ENCODE measurements around the gene ZNF845. TPM values are rescaled to one million over a fixed set of nuclear protein-coding genes. Genes with fewer than 3 reads are reported as not detected.
"Not testable (repeated sequence)": the region's sequence is repeated elsewhere in the genome, so short reads cannot be mapped to it uniquely, and the experiment has no call there.

Gene ZNF845
- total and polyA plus RNA-seq, 2 experiments from 2014 or later = 5.5 to 22.1 TPM

DNA sequence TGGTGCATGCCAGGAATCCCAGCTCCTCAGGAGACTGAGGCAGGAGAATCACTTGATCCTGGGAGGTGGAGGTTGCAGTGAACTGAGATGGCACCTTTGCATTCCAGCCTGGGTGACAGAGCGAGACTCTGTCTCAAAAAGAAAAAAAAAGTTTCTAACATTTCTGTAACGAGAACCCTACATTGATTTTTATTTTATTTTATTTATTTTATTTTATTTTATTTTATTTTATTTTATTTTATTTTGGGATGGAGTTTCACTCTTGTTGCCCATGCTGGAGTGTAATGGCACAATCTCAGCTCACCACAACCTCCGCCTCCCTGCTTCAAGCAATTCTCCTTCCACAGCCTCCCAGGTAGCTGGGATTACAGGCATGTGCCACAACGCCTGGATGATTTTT lies 10.9 kb downstream of the ZNF845 start:
- peaks cover 36% of the 10 kb centered on the region for H3K36me3 ChIP-seq (ENCODE audit: insufficient read depth)
- ATAC-seq; H3F3A ChIP-seq (replicated peaks; ENCODE audit: low read depth); H3K27me3 Mint-ChIP-seq (ENCODE audit: insufficient read depth, low read depth, poor library complexity); H3K27me3 ChIP-seq (ENCODE audit: insufficient read depth); H3K4me3 Mint-ChIP-seq; H3K4me1 Mint-ChIP-seq; H3K27ac Mint-ChIP-seq; H3K4me2 ChIP-seq; H3K9me2 ChIP-seq (ENCODE audit: insufficient read depth); H4K20me1 ChIP-seq (replicated peaks; ENCODE audit: insufficient read depth); H3K79me2 ChIP-seq (replicated peaks; ENCODE audit: insufficient read depth); DNase-seq (ENCODE audit: low spot score); H3K4me3 ChIP-seq; H2AFZ ChIP-seq; H3K4me1 ChIP-seq (ENCODE audit: insufficient read depth); H3K27ac ChIP-seq (ENCODE audit: low read depth): not testable (repeated sequence)
- Mint-ChIP-seq H3K9me3 (peaks cover 18% of the 10 kb centered on the region), H3K36me3 (ENCODE audit: low read depth) (peaks cover 74% of the 10 kb centered on the region)

DNA sequence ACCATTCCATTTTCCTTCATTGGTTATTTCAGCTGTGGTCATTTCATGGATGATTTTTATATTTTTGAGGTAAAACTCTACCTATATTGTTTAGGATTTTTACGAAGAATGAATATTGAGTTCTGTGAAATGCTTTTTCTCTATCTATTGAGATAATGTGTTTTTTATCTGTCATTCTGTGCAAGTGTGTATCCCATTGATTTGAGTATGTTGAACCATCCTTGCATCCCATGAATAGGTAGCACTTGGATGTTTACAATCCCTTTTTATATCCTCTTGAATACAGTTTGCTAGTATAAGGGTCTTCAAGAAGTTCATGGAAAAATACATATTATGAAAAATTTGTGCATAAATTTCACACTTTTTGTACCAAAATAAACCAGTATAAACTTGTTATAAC lies 22.2 kb downstream of the ZNF845 start:
- no peaks in the 10 kb centered on the region for H3K27me3 ChIP-seq (ENCODE audit: insufficient read depth)
- H3K4me1 Mint-ChIP-seq = no peaks in the 10 kb centered on the region
- ATAC-seq = no peak
- peaks cover 88% of the 10 kb centered on the region for H3K9me3 Mint-ChIP-seq
- no peak overlapping the region for H3K4me3 ChIP-seq
- no peak overlapping the region for H2AFZ ChIP-seq
- no peaks in the 10 kb centered on the region for H3K4me1 ChIP-seq (ENCODE audit: insufficient read depth)
- H3K9me2 ChIP-seq (ENCODE audit: insufficient read depth) = no peaks in the 10 kb centered on the region
- H3K4me3 Mint-ChIP-seq = no peak overlapping the region
- H3F3A ChIP-seq (replicated peaks; ENCODE audit: low read depth) = no peaks in the 10 kb centered on the region
- H3K4me2 ChIP-seq = no peak overlapping the region
- no peaks in the 10 kb centered on the region for H3K79me2 ChIP-seq (replicated peaks; ENCODE audit: insufficient read depth)
- H3K27ac Mint-ChIP-seq = no peak overlapping the region
- H4K20me1 ChIP-seq (replicated peaks; ENCODE audit: insufficient read depth) = no peaks in the 10 kb centered on the region
- peaks cover 73% of the 10 kb centered on the region for H3K36me3 Mint-ChIP-seq (ENCODE audit: low read depth)
- H3K27me3 Mint-ChIP-seq (ENCODE audit: insufficient read depth, low read depth, poor library complexity) = peaks cover 3% of the 10 kb centered on the region
- DNase-seq (ENCODE audit: low spot score) = no peak
- no peak overlapping the region for H3K27ac ChIP-seq (ENCODE audit: low read depth)
- H3K36me3 ChIP-seq (ENCODE audit: insufficient read depth) = peaks cover 46% of the 10 kb centered on the region
- TF ChIP-seq CREB1 (CRISPR knock-in tag; IDR thresholded peaks at IDR 0.05; ENCODE audit: low read depth) (no peak), ZNF114 (CRISPR knock-in tag; IDR thresholded peaks at IDR 0.05) (no peak), POLR2AphosphoS5 (IDR thresholded peaks at IDR 0.05; ENCODE audit: low read depth) (no peak), EZH2 (IDR thresholded peaks at IDR 0.05; ENCODE audit: low read depth, unreplicated experiment) (no peak), JUNB (IDR thresholded peaks at IDR 0.05; ENCODE audit: unreplicated experiment) (no peak), EZH2phosphoT487 (IDR thresholded peaks at IDR 0.05; ENCODE audit: unreplicated experiment) (no peak), NANOG (IDR thresholded peaks at IDR 0.05; ENCODE audit: borderline replicate concordance) (no peak), ZNF331 (CRISPR knock-in tag; IDR thresholded peaks at IDR 0.05; ENCODE audit: low read depth) (no peak), STAT1 (IDR thresholded peaks at IDR 0.05; ENCODE audit: unreplicated experiment) (no peak)
- TF ChIP-seq, protein P1, sequence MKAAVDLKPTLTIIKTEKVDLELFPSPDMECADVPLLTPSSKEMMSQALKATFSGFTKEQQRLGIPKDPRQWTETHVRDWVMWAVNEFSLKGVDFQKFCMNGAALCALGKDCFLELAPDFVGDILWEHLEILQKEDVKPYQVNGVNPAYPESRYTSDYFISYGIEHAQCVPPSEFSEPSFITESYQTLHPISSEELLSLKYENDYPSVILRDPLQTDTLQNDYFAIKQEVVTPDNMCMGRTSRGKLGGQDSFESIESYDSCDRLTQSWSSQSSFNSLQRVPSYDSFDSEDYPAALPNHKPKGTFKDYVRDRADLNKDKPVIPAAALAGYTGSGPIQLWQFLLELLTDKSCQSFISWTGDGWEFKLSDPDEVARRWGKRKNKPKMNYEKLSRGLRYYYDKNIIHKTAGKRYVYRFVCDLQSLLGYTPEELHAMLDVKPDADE (IDR thresholded peaks at IDR 0.05) = no peak
- TF ChIP-seq, protein P2, sequence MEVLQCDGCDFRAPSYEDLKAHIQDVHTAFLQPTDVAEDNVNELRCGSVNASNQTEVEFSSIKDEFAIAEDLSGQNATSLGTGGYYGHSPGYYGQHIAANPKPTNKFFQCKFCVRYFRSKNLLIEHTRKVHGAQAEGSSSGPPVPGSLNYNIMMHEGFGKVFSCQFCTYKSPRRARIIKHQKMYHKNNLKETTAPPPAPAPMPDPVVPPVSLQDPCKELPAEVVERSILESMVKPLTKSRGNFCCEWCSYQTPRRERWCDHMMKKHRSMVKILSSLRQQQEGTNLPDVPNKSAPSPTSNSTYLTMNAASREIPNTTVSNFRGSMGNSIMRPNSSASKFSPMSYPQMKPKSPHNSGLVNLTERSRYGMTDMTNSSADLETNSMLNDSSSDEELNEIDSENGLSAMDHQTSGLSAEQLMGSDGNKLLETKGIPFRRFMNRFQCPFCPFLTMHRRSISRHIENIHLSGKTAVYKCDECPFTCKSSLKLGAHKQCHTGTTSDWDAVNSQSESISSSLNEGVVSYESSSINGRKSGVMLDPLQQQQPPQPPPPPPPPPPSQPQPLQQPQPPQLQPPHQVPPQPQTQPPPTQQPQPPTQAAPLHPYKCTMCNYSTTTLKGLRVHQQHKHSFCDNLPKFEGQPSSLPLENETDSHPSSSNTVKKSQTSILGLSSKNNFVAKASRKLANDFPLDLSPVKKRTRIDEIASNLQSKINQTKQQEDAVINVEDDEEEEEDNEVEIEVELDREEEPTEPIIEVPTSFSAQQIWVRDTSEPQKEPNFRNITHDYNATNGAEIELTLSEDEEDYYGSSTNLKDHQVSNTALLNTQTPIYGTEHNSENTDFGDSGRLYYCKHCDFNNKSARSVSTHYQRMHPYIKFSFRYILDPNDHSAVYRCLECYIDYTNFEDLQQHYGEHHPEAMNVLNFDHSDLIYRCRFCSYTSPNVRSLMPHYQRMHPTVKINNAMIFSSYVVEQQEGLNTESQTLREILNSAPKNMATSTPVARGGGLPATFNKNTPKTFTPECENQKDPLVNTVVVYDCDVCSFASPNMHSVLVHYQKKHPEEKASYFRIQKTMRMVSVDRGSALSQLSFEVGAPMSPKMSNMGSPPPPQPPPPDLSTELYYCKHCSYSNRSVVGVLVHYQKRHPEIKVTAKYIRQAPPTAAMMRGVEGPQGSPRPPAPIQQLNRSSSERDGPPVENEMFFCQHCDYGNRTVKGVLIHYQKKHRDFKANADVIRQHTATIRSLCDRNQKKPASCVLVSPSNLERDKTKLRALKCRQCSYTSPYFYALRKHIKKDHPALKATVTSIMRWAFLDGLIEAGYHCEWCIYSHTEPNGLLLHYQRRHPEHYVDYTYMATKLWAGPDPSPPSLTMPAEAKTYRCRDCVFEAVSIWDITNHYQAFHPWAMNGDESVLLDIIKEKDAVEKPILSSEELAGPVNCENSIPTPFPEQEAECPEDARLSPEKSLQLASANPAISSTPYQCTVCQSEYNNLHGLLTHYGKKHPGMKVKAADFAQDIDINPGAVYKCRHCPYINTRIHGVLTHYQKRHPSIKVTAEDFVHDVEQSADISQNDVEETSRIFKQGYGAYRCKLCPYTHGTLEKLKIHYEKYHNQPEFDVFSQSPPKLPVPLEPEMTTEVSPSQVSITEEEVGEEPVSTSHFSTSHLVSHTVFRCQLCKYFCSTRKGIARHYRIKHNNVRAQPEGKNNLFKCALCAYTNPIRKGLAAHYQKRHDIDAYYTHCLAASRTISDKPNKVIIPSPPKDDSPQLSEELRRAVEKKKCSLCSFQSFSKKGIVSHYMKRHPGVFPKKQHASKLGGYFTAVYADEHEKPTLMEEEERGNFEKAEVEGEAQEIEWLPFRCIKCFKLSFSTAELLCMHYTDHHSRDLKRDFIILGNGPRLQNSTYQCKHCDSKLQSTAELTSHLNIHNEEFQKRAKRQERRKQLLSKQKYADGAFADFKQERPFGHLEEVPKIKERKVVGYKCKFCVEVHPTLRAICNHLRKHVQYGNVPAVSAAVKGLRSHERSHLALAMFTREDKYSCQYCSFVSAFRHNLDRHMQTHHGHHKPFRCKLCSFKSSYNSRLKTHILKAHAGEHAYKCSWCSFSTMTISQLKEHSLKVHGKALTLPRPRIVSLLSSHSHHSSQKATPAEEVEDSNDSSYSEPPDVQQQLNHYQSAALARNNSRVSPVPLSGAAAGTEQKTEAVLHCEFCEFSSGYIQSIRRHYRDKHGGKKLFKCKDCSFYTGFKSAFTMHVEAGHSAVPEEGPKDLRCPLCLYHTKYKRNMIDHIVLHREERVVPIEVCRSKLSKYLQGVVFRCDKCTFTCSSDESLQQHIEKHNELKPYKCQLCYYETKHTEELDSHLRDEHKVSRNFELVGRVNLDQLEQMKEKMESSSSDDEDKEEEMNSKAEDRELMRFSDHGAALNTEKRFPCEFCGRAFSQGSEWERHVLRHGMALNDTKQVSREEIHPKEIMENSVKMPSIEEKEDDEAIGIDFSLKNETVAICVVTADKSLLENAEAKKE (CRISPR knock-in tag; IDR thresholded peaks at IDR 0.05) = no peak
- TF ChIP-seq, protein P3, sequence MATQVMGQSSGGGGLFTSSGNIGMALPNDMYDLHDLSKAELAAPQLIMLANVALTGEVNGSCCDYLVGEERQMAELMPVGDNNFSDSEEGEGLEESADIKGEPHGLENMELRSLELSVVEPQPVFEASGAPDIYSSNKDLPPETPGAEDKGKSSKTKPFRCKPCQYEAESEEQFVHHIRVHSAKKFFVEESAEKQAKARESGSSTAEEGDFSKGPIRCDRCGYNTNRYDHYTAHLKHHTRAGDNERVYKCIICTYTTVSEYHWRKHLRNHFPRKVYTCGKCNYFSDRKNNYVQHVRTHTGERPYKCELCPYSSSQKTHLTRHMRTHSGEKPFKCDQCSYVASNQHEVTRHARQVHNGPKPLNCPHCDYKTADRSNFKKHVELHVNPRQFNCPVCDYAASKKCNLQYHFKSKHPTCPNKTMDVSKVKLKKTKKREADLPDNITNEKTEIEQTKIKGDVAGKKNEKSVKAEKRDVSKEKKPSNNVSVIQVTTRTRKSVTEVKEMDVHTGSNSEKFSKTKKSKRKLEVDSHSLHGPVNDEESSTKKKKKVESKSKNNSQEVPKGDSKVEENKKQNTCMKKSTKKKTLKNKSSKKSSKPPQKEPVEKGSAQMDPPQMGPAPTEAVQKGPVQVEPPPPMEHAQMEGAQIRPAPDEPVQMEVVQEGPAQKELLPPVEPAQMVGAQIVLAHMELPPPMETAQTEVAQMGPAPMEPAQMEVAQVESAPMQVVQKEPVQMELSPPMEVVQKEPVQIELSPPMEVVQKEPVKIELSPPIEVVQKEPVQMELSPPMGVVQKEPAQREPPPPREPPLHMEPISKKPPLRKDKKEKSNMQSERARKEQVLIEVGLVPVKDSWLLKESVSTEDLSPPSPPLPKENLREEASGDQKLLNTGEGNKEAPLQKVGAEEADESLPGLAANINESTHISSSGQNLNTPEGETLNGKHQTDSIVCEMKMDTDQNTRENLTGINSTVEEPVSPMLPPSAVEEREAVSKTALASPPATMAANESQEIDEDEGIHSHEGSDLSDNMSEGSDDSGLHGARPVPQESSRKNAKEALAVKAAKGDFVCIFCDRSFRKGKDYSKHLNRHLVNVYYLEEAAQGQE (IDR thresholded peaks at IDR 0.05; ENCODE audit: unreplicated experiment) = no peak

Measured in GM23338 (cell line).